ENCODE results near the gene TRPV3. TPM values are rescaled to one million over a fixed set of nuclear protein-coding genes. Genes with fewer than 3 reads are reported as not detected.

The TRPV3 gene
- total RNA-seq = 0.08 and 0.13 TPM in 2 replicates

DNA sequence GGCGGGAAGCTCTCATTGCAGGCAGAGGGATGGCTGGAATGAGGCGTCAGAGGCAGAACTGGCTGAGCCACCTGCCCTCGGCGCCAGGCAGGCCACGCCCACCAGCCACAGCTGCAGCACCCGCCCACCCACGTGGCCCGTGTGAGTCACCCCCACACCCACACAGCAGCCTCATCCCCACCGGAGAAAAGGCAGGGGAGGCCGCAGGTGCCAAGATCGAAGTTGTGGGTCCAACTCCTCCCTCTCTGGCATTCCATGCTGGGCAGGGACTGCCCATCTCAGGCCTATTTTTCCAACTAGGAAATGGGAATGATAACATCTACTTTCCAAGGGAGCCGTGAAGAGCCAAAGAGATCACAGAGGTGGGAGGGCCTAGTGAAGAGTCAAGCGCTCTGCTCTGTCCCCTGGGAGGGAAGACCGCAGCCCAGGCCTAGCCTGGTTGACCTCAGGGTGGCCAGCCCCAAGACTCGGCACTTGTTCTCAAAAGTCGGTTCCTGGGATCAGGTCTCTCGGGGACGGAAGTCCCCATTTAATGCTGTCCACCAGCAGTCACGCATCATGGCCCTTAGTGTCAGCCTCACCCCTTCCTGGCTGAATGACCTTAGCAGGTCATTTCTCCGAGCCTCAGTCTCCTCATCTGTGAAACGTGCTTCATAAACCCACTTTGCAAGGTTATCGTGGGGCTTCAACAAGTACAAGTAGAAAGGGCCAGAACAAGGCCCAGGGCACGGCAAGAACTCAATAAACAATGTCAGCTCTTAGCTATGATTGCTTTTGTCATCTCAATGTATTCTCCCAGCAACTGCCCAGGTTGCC, at the start of gene TRPV3:
TSS of gene TRPV3 (minus strand) at position 45 of the 816 bp plus-strand sequence. CDS start 2,962 bp downstream, outside the sequence.

DNA sequence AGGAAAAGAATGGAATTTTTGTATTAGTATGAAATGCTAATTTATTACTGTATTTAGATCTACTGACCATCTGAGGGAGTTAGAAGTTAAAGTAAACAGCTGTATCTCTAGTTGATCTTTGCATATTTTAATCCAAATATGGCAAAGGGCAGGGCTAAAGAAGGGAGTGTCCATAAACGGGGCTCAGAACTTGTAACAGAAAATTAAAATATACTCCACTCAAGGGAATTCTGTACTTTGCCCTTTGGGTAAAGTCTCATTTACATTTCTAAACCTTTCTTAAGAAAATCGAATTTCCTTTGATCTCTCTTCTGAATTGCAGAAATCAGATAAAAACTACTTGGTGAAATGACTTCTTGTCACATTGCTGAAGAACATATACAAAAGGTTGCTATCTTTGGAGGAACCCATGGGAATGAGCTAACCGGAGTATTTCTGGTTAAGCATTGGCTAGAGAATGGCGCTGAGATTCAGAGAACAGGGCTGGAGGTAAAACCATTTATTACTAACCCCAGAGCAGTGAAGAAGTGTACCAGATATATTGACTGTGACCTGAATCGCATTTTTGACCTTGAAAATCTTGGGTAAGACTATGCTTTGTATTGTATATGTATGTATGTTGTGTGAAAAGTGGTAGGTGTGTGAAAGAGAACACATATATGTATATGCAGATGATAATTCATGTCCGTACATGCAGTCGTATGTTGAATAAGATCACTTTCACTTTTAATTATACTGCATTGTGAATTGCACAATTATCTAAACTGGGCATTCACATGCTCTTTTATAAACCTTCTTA, 81.6 kb downstream of the TRPV3 start, which contains the start of gene ASPA:
TSS of gene ASPA (plus strand) at position 186 of the 799 bp plus-strand sequence. CDS start at position 349, 163 bp downstream.

DNA sequence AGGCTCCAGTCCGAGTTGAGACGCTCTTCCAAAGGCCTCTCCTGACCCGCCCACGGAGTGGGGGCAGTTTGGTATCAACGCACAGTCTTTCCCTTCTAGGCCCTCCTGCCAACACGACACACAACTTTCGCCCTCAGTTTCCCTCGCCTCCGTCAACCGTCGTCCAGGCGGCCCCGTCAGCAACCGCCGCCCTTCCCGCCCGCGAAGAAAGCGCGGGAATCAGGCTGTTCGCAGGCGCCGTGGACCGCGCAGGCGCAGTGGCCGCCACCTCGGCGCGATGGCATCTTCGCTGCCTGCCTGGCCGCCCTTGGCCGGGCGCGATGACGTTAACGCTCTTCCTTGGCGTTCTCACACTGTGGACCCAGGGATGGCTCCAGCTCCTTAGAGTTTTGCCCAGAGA, 86.0 kb downstream of the TRPV3 start, which contains the start of gene SPATA22:
TSS of gene SPATA22 (minus strand) at position 221 of the 400 bp plus-strand sequence. CDS start 2,494 bp downstream, outside the sequence.

Other genes with a start within 250 kb of the TRPV3 start
- 0.13 TPM in 1 of 2 replicates, not detected in the other for gene OR3A2, start 171.5 kb downstream of the TRPV3 start, total RNA-seq
- gene OR1E1, start 159.4 kb downstream of the TRPV3 start, total RNA-seq = not detected in 2 replicates
- gene OR3A3, start 146.4 kb downstream of the TRPV3 start, total RNA-seq = not detected in 2 replicates
- not detected in 2 replicates for gene OR1E2, start 124.0 kb downstream of the TRPV3 start, total RNA-seq
- 0.52 TPM in 1 of 2 replicates, not detected in the other for gene SPATA22, start 86.0 kb downstream of the TRPV3 start, total RNA-seq
- gene ASPA, start 81.8 kb downstream of the TRPV3 start, total RNA-seq = 0.13 and 0.48 TPM in 2 replicates
- 0.26 and 2.2 TPM in 2 replicates for gene TRPV1, start 51.6 kb upstream of the TRPV3 start, total RNA-seq
- gene SHPK, start 78.4 kb upstream of the TRPV3 start, total RNA-seq = 15.1 and 16.4 TPM in 2 replicates
- gene CTNS, start 78.9 kb upstream of the TRPV3 start, total RNA-seq = 13.8 and 47.3 TPM in 2 replicates
- 154 and 375 TPM in 2 replicates for gene TAX1BP3, start 110.8 kb upstream of the TRPV3 start, total RNA-seq
- 12.3 and 26.0 TPM in 2 replicates for gene EMC6, start 111.0 kb upstream of the TRPV3 start, total RNA-seq
- 0.88 and 3.6 TPM in 2 replicates for gene P2RX5, start 138.3 kb upstream of the TRPV3 start, total RNA-seq
- gene HASPIN, start 166.1 kb upstream of the TRPV3 start, total RNA-seq = 4.6 and 8.0 TPM in 2 replicates
- 26.0 and 27.7 TPM in 2 replicates for gene ITGAE, start 243.4 kb upstream of the TRPV3 start, total RNA-seq